A549 (cell line): ENCODE results near the gene ARID5B. TPM values are rescaled to one million over a fixed set of nuclear protein-coding genes. Genes with fewer than 3 reads are reported as not detected.
A peak's percentile ranks its signal among the peaks of the same experiment; 100 is the strongest.

Source experiments
- ATAC-seq, 2 experiments: fragments of 200-7000 bp in 1 of 2; fragments of >200 bp in 1 of 2; cut with Nextera tagmentation in 1 of 2; cut with Tn5 transposase in 1 of 2; 3 replicates each; pipeline versions ENCODE4 v1.8.0 to v1.9.1; 2018 to 2020; ENCODE audit warnings: mild to moderate bottlenecking in 1 of 2, moderate library complexity in 1 of 2
- CTCF ChIA-PET: fragments of 300-600 bp; sonication (Branson Sonifier 250); formaldehyde crosslinking; extraction: SDS; loops from one replicate; lab custom pipeline; 2021; ENCODE audit warnings: antibody characterized with exemption, inconsistent platforms; lab: Yijun Ruan, JAX
- POLR2A ChIA-PET: fragments of 350-600 bp; formaldehyde crosslinking; extraction: SDS; loops from one replicate; lab custom pipeline; 2021; ENCODE audit warnings: antibody characterized with exemption, inconsistent platforms; lab: Yijun Ruan, JAX
- DNase-seq, 2 experiments: peaks; one replicate each; pipeline versions ENCODE4 v3.0.0 to v3.0.0-alpha.2; 2011 to 2016; ENCODE audit warnings: low read depth in 1 of 2, low spot score in 1 of 2
- FAIRE-seq: peaks from 2 replicates; lab custom pipeline; 2011; peaks lifted over from hg19 to GRCh38; lab: Jason Lieb, UNC
- H3K27ac ChIP-seq, 2 experiments: fragments of >200 bp; sonication (Bioruptor Twin); formaldehyde crosslinking; 3 replicates each; pipeline ENCODE4 v1.5.1; 2016 to 2017
- H3K4me1 ChIP-seq: fragments of >200 bp; sonication (Bioruptor Twin); formaldehyde crosslinking; 3 replicates; pipeline ENCODE4 v1.6.1; 2016
- H3K4me2 ChIP-seq: fragments of >200 bp; sonication (Bioruptor Twin); formaldehyde crosslinking; 3 replicates; pipeline ENCODE4 v1.6.1; 2016
- H3K4me3 ChIP-seq: fragments of >200 bp; sonication (Bioruptor Twin); formaldehyde crosslinking; 3 replicates; pipeline ENCODE4 v1.5.1; 2016
- H3K9me3 ChIP-seq: fragments of >200 bp; sonication (Bioruptor Twin); formaldehyde crosslinking; 3 replicates; pipeline ENCODE4 v1.6.1; 2016
- ELK1 ChIP-seq: fragments of 150-350 bp; IDR thresholded peaks from 2 replicates; pipeline ENCODE4 v1.6.1; 2014; ENCODE audit warnings: low read depth, mild to moderate bottlenecking, low read length
- ESRRA ChIP-seq: fragments of 150-350 bp; IDR thresholded peaks from 2 replicates; pipeline ENCODE4 v1.6.1; 2014; ENCODE audit warnings: mild to moderate bottlenecking, low read length, borderline replicate concordance
- FOSL2 ChIP-seq, 2 experiments: fragments of 450-650 bp in 1 of 2; fragments of >200 bp in 1 of 2; sonication (Bioruptor Twin) in 1 of 2; formaldehyde crosslinking; IDR thresholded peaks; 2 replicates each; pipeline versions ENCODE4 v1.5.0 to v1.6.1; 2016 to 2020; ENCODE audit warnings: mild to moderate bottlenecking in 1 of 2, moderate library complexity in 1 of 2
- HES2 ChIP-seq: fragments of >200 bp; sonication (Bioruptor Twin); formaldehyde crosslinking; IDR thresholded peaks from 2 replicates; pipeline ENCODE4 v1.6.1; 2016
- HEYL ChIP-seq: fragments of 250-450 bp; sonication (Bioruptor Pico); IDR thresholded peaks from 2 replicates; pipeline ENCODE4 v1.8.0; 2021; ENCODE audit warnings: mild to moderate bottlenecking, moderate library complexity
- JUN ChIP-seq, 2 experiments: fragments of >200 bp; sonication (Bioruptor Twin); formaldehyde crosslinking; IDR thresholded peaks; 2 replicates in 1 of 2; 3 replicates in 1 of 2; pipeline ENCODE4 v1.6.1; 2016 to 2017
- NFE2L2 ChIP-seq: fragments of 150-350 bp; conservative IDR thresholded peaks from 2 replicates; pipeline ENCODE4 v1.6.1; 2014; ENCODE audit warnings: low read length
- RAD21 ChIP-seq, 2 experiments: fragments of >200 bp in 1 of 2; sonication (Bioruptor Twin) in 1 of 2; formaldehyde crosslinking in 1 of 2; IDR thresholded peaks in 1 of 2; conservative IDR thresholded peaks in 1 of 2; 2 replicates in 1 of 2; 3 replicates in 1 of 2; pipeline ENCODE4 v1.6.1; 2012 to 2018; ENCODE audit warnings: inconsistent platforms in 1 of 2
- RNF2 ChIP-seq: fragments of 200-600 bp; sonication (generic); IDR thresholded peaks from 2 replicates; pipeline ENCODE4 v1.6.1; 2016; ENCODE audit warnings: low read depth, mild to moderate bottlenecking, antibody characterized with exemption, moderate library complexity, borderline replicate concordance
- SREBF2 ChIP-seq: fragments of 450-650 bp; IDR thresholded peaks from 2 replicates; pipeline ENCODE4 v1.6.1; 2014; ENCODE audit warnings: mild to moderate bottlenecking, moderate library complexity
- WGBS: methylation state at CpG from one replicate; pipeline ENCODE4 v1.1.6; 2017; ENCODE audit errors: missing lambda C conversion rate; 5-methylcytosine and 5-hydroxymethylcytosine counted together
- polyA plus RNA-seq, 4 experiments: library from polyadenylated mRNA; depleted of rRNA in 3 of 4; stranded (reverse); fragments of >200 nt; fragmentation: RNase III in 1 of 4; extraction: RNeasy Plus Mini Kit Qiagen cat#74134 plus additional on column Dnase treatment in 1 of 4; gene quantifications; 2 replicates in 3 of 4; 3 replicates in 1 of 4; pipeline ENCODE4 v1.2.3, GENCODE V29; 2011 to 2017
- TF ChIP-seq, protein P1 (sequence below): fragments of 250-450 bp; sonication (Bioruptor Pico); IDR thresholded peaks from 2 replicates; pipeline ENCODE4 v1.5.0; 2021; ENCODE audit warnings: mild to moderate bottlenecking, moderate library complexity, borderline replicate concordance

The ARID5B gene
- polyA plus RNA-seq, 2 of the 4 experiments (the other 2 are of a cell fraction): 0.75 to 1.6 TPM

DNA sequence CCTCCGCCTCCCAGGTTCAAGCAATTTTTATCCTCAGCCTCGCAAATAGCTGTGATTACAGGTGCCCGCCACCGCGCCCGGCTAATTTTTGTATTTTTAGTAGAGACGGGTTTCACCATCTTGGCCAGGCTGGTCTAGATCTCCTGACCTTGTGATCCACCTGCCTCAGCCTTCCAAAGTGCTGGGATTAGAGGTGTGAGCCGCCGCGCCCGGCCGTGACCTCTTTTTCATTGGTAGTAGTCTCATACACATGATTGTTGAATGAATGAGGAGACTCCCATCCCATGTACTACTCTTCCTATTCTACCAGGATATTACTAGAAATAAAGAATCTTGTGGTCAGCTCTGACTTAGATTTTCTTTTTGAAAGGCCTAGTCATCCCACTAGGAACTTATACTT, 56.8 kb downstream of the ARID5B start:
- TF ChIP-seq SREBF2: no peak
- ChIA-PET POLR2A (no interaction called here), CTCF (no interaction called here)
- H3K27ac ChIP-seq: no peak overlapping the region
- 92% methylated on average over 12 of the region's 12 CpGs for WGBS
- H3K4me2 ChIP-seq: no peak overlapping the region
- no peaks in the 10 kb centered on the region for H3K9me3 ChIP-seq
- H3K4me1 ChIP-seq: peaks cover 5% of the 10 kb centered on the region; the same call in 1 of the 3 replicates
- H3K4me3 ChIP-seq: no peak overlapping the region
- no peak for FAIRE-seq
- no peak for ATAC-seq
- no peak for DNase-seq

- POLR2A ChIA-PET: no interaction called here
- ATAC-seq: no peak
- TF ChIP-seq ELK1 (no peak), JUN (IDR thresholded peaks at IDR 0.05) (no peak), ESRRA (no peak)
- TF ChIP-seq, protein P1, sequence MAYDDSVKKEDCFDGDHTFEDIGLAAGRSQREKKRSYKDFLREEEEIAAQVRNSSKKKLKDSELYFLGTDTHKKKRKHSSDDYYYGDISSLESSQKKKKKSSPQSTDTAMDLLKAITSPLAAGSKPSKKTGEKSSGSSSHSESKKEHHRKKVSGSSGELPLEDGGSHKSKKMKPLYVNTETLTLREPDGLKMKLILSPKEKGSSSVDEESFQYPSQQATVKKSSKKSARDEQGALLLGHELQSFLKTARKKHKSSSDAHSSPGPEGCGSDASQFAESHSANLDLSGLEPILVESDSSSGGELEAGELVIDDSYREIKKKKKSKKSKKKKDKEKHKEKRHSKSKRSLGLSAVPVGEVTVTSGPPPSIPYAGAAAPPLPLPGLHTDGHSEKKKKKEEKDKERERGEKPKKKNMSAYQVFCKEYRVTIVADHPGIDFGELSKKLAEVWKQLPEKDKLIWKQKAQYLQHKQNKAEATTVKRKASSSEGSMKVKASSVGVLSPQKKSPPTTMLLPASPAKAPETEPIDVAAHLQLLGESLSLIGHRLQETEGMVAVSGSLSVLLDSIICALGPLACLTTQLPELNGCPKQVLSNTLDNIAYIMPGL (CRISPR knock-in tag): no peak
These were observed 57.3 kb downstream of the ARID5B start for GRCh38 chr10:61958805-61959204.

GRCh38 chr10:61959814-61960213, 58.3 kb downstream of the ARID5B start:
- TF ChIP-seq HEYL (CRISPR knock-in tag) (no peak), FOSL2 (IDR thresholded peaks at IDR 0.05) (no peak), FOSL2 (CRISPR knock-in tag; IDR thresholded peaks at IDR 0.05) (no peak), NFE2L2 (no peak)
- FAIRE-seq: no peak
- peaks cover 11% of the 10 kb centered on the region; the same call in 2 of the 3 replicates for H3K4me1 ChIP-seq
- H3K4me2 ChIP-seq: no peak overlapping the region
- no peak for DNase-seq
- 52% methylated on average over 2 of the region's 2 CpGs for WGBS
- no peak overlapping the region for H3K4me3 ChIP-seq
- POLR2A ChIA-PET: no interaction called here
- ATAC-seq: no peak
- H3K9me3 ChIP-seq: no peaks in the 10 kb centered on the region
- CTCF ChIA-PET: no interaction called here
- no peak overlapping the region for H3K27ac ChIP-seq

More at GRCh38 chr10:61958805-61959204, 57.3 kb downstream of the ARID5B start:
- FAIRE-seq: no peak
- CTCF ChIA-PET: no interaction called here
- Histone ChIP-seq H3K9me3 (no peaks in the 10 kb centered on the region), H3K27ac (no peak overlapping the region), H3K4me2 (peak overlapping the region; percentile 8; the same call in 1 of the 3 replicates), H3K4me1 (peaks cover 5% of the 10 kb centered on the region; the same call in 1 of the 3 replicates), H3K4me3 (no peak overlapping the region)
- DNase-seq: no peak

GRCh38 chr10:61960396-61961120, 59.1 kb downstream of the ARID5B start:
- no peak for FAIRE-seq
- CTCF ChIA-PET: no interaction called here
- H3K4me1 ChIP-seq: peaks cover 17% of the 10 kb centered on the region; the same call in 2 of the 3 replicates
- no peak for DNase-seq
- no peak overlapping the region for H3K27ac ChIP-seq
- H3K9me3 ChIP-seq: no peaks in the 10 kb centered on the region
- H3K4me3 ChIP-seq: no peak overlapping the region
- ATAC-seq: no peak
- TF ChIP-seq RAD21 (conservative IDR thresholded peaks at IDR 0.05 in 1 of 2, IDR thresholded peaks at IDR 0.05 in 1 of 2): no peak
- TF ChIP-seq HES2: no peak
- no peak for TF ChIP-seq RNF2
- POLR2A ChIA-PET: no interaction called here
- H3K4me2 ChIP-seq: no peak overlapping the region
- 90% methylated on average over 2 of the region's 2 CpGs for WGBS
